ENCODE data around the gene RTP3.

DNA sequence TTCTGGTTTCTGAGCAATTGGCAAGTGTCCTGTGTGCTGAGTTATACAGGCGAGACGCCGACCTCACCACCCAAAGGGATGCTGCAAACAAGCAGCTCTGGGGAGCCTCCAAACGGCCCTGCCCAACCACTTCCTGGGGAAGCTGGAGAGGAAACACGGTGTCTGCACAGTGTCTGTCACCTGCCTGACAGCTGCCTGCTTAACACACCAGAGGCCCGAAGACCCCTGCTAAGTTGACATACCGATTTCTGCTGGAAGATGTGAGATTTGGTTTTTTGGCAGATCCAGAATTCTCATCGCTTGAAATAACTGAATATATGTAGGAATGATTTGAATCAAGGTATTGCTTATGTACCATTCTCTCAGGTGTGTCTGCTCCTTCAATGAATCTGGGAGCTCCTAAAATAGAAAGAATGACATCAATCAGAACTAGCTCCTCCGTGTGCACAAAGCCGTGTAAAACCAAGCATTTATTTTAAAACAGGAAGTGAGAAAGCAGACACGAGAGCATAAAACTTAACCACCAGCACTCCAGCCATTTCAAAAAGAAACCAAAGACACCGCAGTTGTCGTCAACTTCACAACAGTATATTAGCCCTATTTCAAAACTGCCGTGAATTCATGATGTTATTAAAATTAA lies 41.1 kb downstream of the RTP3 start:
- TF ChIP-seq, protein P1, sequence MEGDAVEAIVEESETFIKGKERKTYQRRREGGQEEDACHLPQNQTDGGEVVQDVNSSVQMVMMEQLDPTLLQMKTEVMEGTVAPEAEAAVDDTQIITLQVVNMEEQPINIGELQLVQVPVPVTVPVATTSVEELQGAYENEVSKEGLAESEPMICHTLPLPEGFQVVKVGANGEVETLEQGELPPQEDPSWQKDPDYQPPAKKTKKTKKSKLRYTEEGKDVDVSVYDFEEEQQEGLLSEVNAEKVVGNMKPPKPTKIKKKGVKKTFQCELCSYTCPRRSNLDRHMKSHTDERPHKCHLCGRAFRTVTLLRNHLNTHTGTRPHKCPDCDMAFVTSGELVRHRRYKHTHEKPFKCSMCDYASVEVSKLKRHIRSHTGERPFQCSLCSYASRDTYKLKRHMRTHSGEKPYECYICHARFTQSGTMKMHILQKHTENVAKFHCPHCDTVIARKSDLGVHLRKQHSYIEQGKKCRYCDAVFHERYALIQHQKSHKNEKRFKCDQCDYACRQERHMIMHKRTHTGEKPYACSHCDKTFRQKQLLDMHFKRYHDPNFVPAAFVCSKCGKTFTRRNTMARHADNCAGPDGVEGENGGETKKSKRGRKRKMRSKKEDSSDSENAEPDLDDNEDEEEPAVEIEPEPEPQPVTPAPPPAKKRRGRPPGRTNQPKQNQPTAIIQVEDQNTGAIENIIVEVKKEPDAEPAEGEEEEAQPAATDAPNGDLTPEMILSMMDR (IDR thresholded peaks at IDR 0.05; ENCODE audit: poor library complexity, severe bottlenecking) = no peak
- TF ChIP-seq TAF1 (IDR thresholded peaks at IDR 0.05; ENCODE audit: low read depth) = no peak
- TF ChIP-seq POLR2AphosphoS5 (IDR thresholded peaks at IDR 0.05) = no peak
- TF ChIP-seq RAD21 (conservative IDR thresholded peaks at IDR 0.05) = no peak
- no peak for TF ChIP-seq EP300 (conservative IDR thresholded peaks at IDR 0.05; ENCODE audit: poor library complexity, severe bottlenecking)
- no peak for TF ChIP-seq EZH2 (IDR thresholded peaks at IDR 0.05; ENCODE audit: borderline replicate concordance, insufficient read depth, low read length, poor library complexity, severe bottlenecking)
- no peak for TF ChIP-seq REST (IDR thresholded peaks at IDR 0.05; ENCODE audit: borderline replicate concordance)

Measured in neural cell (in vitro differentiated cells).